Measurements from ENCODE around the gene DNAH8.

GRCh38 chr6:39053854-39054576 is 338.9 kb downstream of the DNAH8 start:
- TF ChIP-seq CTCF (IDR thresholded peaks at IDR 0.05; ENCODE audit: low read depth, low read length) (no peak), EZH2phosphoT487 (IDR thresholded peaks at IDR 0.05; ENCODE audit: low read depth) (no peak)

Data from OCI-LY3 (cell line).